DMS153 treated with DMSO at 0.1 percent for 48 hours (cell line): ENCODE data around the gene CCBE1.
A peak's percentile ranks its signal among the peaks of the same experiment; 100 is the strongest.

Source experiments
- DNase-seq: peaks from one replicate; lab custom pipeline; 2025; ENCODE audit not compliant: unreplicated experiment; lab: John Stamatoyannopoulos, UW

The CCBE1 gene

GRCh38 chr18:59509481-59510442 is 187.5 kb downstream of the CCBE1 start:
- DNase-seq, result no peak

GRCh38 chr18:59505356-59505755 is 191.9 kb downstream of the CCBE1 start:
- no peak for DNase-seq

GRCh38 chr18:59502274-59503175 is 194.7 kb downstream of the CCBE1 start:
- DNase-seq, result peak; percentile 13

GRCh38 chr18:59501920-59502273 is 195.3 kb downstream of the CCBE1 start:
- no peak for DNase-seq

- no peak for DNase-seq
These were observed 196.5 kb downstream of the CCBE1 start for GRCh38 chr18:59500765-59501164.

- no peak for DNase-seq
These were observed 198.6 kb downstream of the CCBE1 start for GRCh38 chr18:59498506-59499086.

- DNase-seq, result no peak
These were observed 204.3 kb downstream of the CCBE1 start for GRCh38 chr18:59492756-59493421.

- DNase-seq, result no peak
These were observed 208.3 kb downstream of the CCBE1 start for GRCh38 chr18:59488899-59489298.

- DNase-seq, result no peak
These were observed 211.8 kb downstream of the CCBE1 start for GRCh38 chr18:59485382-59485781.

- no peak for DNase-seq
These were observed 212.5 kb downstream of the CCBE1 start for GRCh38 chr18:59484561-59485328.

- DNase-seq, result no peak
These were observed 213.1 kb downstream of the CCBE1 start for GRCh38 chr18:59484131-59484530.

- DNase-seq, result no peak
These were observed 215.8 kb downstream of the CCBE1 start for GRCh38 chr18:59481436-59481835.

GRCh38 chr18:59479776-59480175 is 217.4 kb downstream of the CCBE1 start:
- no peak for DNase-seq

- no peak for DNase-seq
These were observed 218.6 kb downstream of the CCBE1 start for GRCh38 chr18:59478591-59478990.

GRCh38 chr18:59477849-59478248 is 219.4 kb downstream of the CCBE1 start:
- DNase-seq, result no peak

GRCh38 chr18:59470561-59471121 is 226.6 kb downstream of the CCBE1 start:
- no peak for DNase-seq

GRCh38 chr18:59469463-59470180 is 227.6 kb downstream of the CCBE1 start:
- DNase-seq, result no peak

GRCh38 chr18:59468821-59469220 is 228.4 kb downstream of the CCBE1 start:
- no peak for DNase-seq

- no peak for DNase-seq
These were observed 229.7 kb downstream of the CCBE1 start for GRCh38 chr18:59467497-59467896.
